ENCODE results near the gene ZXDA. TPM values are rescaled to one million over a fixed set of nuclear protein-coding genes. Genes with fewer than 3 reads are reported as not detected.

The ZXDA gene
- total and polyA plus RNA-seq, 9 of the 15 experiments (the other 6 are each of a cell fraction or from before 2014, with no cell fraction given), result 0.01 to 0.51 (median 0.28) TPM; not detected in 1

- no peaks in the 10 kb centered on the region for H4K20me1 ChIP-seq (replicated peaks; ENCODE audit: control insufficient read depth, insufficient read depth, low read length)
- no peak for DNase-seq (ENCODE audit: extremely low read depth in 1 of 4, low spot score in 3 of 4)
- no peak overlapping the region for H3K4me2 ChIP-seq (ENCODE audit: insufficient read depth, low read length)
- WGBS (ENCODE audit: insufficient coverage, low coverage, missing lambda C conversion rate), result 4% methylated on average over 2 of the region's 2 CpGs
- BruUV-seq (replicated peaks), result no TSS peak
- no peak overlapping the region for H3K9ac ChIP-seq (ENCODE audit: insufficient read depth in 1 of 2, low read depth in 2 of 2, low read length in 2 of 2)
- TF ChIP-seq SLC30A9 (CRISPR knock-in tag; IDR thresholded peaks at IDR 0.05) (no peak), CEBPG (CRISPR knock-in tag; IDR thresholded peaks at IDR 0.05) (no peak), CEBPG (tag; conservative IDR thresholded peaks at IDR 0.05 in 1 of 2, IDR thresholded peaks at IDR 0.05 in 1 of 2) (no peak), GABPB2 (CRISPR knock-in tag; conservative IDR thresholded peaks at IDR 0.05) (no peak), PTBP1 (IDR thresholded peaks at IDR 0.05; ENCODE audit: low read depth, low read length) (no peak), ZFP30 (CRISPR knock-in tag; IDR thresholded peaks at IDR 0.05; ENCODE audit: borderline replicate concordance) (no peak), ZNF384 (IDR thresholded peaks at IDR 0.05; ENCODE audit: low read depth, low read length) (no peak), ZC3H8 (IDR thresholded peaks at IDR 0.05) (no peak), ARHGAP35 (IDR thresholded peaks at IDR 0.05; ENCODE audit: partially characterized antibody) (no peak), ZFP1 (CRISPR knock-in tag; IDR thresholded peaks at IDR 0.05) (no peak)
- intact Hi-C loops (cut with micrococcal nuclease), result no loop called here
- no peaks in the 10 kb centered on the region for H3K9me1 ChIP-seq (ENCODE audit: control insufficient read depth, insufficient read depth, low read length)
- no peak for ATAC-seq
- CTCF ChIA-PET (ENCODE audit: low intra/inter-chr PET ratio), result no interaction called here
- H2AFZ ChIP-seq (ENCODE audit: low read depth, low read length), result no peak overlapping the region
- in situ Hi-C loops (cut with MboI), result no loop called here
- H3K27ac ChIP-seq (ENCODE audit: extremely low read depth, low read depth, low read length), result no peak overlapping the region
- no peaks in the 10 kb centered on the region for H3K79me2 ChIP-seq (ENCODE audit: control insufficient read depth, insufficient read depth, low read length)
- H3K9me3 ChIP-seq (replicated peaks; ENCODE audit: control insufficient read depth, insufficient read depth, low read depth, low read length), result no peaks in the 10 kb centered on the region
- no peaks in the 10 kb centered on the region for H3K4me1 ChIP-seq (replicated peaks in 1 of 2; ENCODE audit: control insufficient read depth in 2 of 2, insufficient read depth in 2 of 2, low read length in 2 of 2)
- H3K4me3 ChIP-seq, result no peak overlapping the region
- H3K27me3 ChIP-seq (ENCODE audit: control insufficient read depth in 2 of 2, insufficient read depth in 2 of 2, low read length in 2 of 2), result no peaks in the 10 kb centered on the region
- POLR2A ChIA-PET, result no interaction called here
- FAIRE-seq, result no peak
- no peaks in the 10 kb centered on the region for H3K36me3 ChIP-seq (ENCODE audit: control insufficient read depth, insufficient read depth, low read length)
Observed at GRCh38 chrX:57932266-57932665, 22.0 kb upstream of the ZXDA start.

All from K562 (cell line).